Gastrocnemius medialis (tissue), 4 donors: ENCODE results near the gene PRDM7.
"Not testable (repeated sequence)": the region's sequence is repeated elsewhere in the genome, so short reads cannot be mapped to it uniquely, and the experiment has no call there.

ENCODE experiments used
- CTCF ChIP-seq, 5 experiments: fragments of 450-650 bp in 3 of 5; fragments of 200-600 bp in 2 of 5; sonication (generic) in 2 of 5; IDR thresholded peaks in 4 of 5; conservative IDR thresholded peaks in 1 of 5; 1 replicate in 4 of 5; 2 replicates in 1 of 5; pipeline ENCODE4 v1.5.1; 2016 to 2019; ENCODE audit warnings: antibody characterized with exemption in 5 of 5, mild to moderate bottlenecking in 3 of 5, moderate library complexity in 3 of 5
- POLR2A ChIP-seq, 2 donors: fragments of 450-650 bp; IDR thresholded peaks; one replicate each; pipeline ENCODE4 v1.6.1; 2017; ENCODE audit warnings: antibody characterized with exemption in 2 of 2, mild to moderate bottlenecking in 2 of 2, moderate library complexity in 2 of 2

- not testable (repeated sequence) for TF ChIP-seq CTCF (IDR thresholded peaks at IDR 0.05 in 4 of 5, conservative IDR thresholded peaks at IDR 0.05 in 1 of 5); POLR2A (IDR thresholded peaks at IDR 0.05)
Measured at GRCh38 chr16:90092781-90093180, 15.7 kb upstream of the PRDM7 start.
